GM12873 (cell line): ENCODE measurements around the gene ITPKA.

Source experiments
- CTCF ChIP-seq: IDR thresholded peaks from 2 replicates; pipeline ENCODE4 v1.5.1; 2012; ENCODE audit warnings: low read depth, mild to moderate bottlenecking, moderate library complexity, low read length, control low read depth; ENCODE audit not compliant: insufficient read depth; ENCODE audit errors: missing control alignments

Gene ITPKA

GRCh38 chr15:41535544-41535943 is 41.9 kb downstream of the ITPKA start:
- no peak for TF ChIP-seq CTCF

- TF ChIP-seq CTCF: no peak
Observed at GRCh38 chr15:41536866-41537265, 43.2 kb downstream of the ITPKA start.

- no peak for TF ChIP-seq CTCF
Observed at GRCh38 chr15:41543521-41543870, 49.8 kb downstream of the ITPKA start.

DNA sequence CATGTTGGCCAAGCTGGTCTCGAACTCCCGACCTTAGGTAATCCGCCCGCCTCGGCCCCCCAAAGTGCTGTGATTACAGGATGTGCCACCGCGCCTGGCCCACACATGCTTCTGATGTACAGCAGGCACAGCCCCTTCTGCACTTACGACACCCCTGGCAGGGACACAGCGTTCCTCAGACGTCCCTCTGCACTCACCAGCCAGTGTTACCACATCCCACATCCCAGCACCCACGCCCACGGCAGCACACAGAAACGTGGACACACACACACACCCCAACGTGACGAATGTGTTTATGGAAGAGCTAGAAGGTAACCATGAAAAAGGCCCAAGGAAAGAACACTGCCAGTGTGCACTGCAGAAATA is 51.0 kb downstream of the ITPKA start:
- TF ChIP-seq CTCF: no peak

GRCh38 chr15:41545218-41545617 is 51.5 kb downstream of the ITPKA start:
- no peak for TF ChIP-seq CTCF

DNA sequence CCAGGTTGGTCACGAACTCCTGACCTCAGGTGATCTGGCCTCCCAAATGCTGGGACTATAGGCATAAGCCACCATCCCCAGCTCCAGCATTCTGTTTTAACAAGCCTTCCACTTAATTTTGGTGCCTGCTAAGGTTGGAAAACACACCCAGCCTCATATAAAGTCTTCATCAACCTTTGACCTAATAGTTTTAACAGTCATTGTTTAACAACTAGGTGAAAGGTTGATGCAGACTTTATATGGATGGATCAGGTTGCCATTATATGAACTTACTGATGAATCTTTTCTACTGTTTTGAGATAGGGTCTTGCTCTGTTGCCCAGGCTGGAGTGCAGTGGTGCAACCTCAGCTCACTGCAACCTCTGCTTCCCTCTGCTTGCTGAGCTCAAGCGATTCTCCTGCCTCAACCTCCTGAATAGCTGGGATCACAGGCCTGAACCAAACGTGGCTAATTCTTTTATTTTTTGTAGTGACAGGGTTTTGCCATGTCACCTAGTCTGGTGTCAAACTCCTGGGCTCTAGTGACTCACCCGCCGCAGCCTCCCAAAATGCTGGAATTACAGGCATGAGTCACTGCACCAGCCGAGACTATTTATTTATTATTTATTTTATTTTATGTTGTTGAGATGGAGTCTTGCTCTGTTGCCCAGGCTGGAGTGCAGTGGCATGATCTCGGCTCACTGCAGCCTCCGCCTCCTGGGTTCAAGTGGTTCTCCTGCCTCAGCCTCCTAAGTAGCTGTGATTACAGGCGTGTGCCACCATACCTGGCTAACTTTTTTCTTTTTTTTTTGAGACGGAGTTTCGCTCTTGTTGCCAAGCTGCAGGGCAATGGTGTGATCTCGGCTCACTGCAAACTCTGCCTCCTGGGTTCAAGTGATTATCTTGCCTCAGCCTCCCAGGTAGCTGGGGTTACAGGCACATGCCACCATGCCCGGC is 53.4 kb downstream of the ITPKA start:
- no peak for TF ChIP-seq CTCF

DNA sequence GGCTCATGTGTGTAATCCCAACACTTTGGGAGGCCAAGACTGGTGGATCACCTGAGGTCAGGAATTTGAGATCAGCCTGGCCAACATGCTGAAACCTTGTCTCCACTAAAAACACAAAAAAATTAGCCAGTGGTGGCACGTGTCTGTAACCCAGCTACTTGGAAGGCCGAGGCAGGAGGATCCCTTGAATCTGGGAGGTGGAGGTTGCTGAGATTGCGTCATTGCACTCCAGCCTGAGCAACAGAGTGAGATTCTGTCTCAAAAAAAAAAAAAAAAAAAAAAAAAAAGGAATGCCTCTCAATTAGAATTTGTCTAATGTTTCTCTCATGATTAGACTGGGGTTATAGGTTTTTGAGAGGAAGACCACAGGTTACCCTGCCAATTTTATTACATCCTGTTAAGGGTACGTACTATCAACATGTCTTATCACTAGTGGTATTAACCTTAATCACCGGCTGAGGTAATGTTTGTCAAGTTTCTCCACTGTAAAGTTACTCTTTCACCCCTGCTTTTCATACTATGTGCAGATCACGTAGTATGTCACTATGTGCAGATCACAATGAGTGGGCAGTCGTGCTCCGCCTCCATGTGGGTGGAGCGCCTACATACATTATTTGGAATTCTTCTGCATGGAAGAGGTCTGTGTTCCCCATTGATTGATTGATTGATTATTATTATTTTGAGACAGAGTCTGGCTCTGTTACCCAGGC is 56.5 kb downstream of the ITPKA start:
- no peak for TF ChIP-seq CTCF
